ENCODE results near the gene KMO. TPM values are rescaled to one million over a fixed set of nuclear protein-coding genes. Genes with fewer than 3 reads are reported as not detected.

KMO gene
- polyA plus RNA-seq, 4 donors = 17.5 to 24.4 (median 21.9) TPM

- DNase-seq (ENCODE audit: low read depth in 4 of 4, low spot score in 2 of 4) = no peak
These were observed 59.6 kb downstream of the KMO start for GRCh38 chr1:241591736-241592135.

- DNase-seq (ENCODE audit: low read depth in 4 of 4, low spot score in 2 of 4) = no peak
These were observed 60.2 kb downstream of the KMO start for GRCh38 chr1:241592273-241592958.

- no peak for DNase-seq (ENCODE audit: low read depth in 4 of 4, low spot score in 2 of 4)
These were observed 61.0 kb downstream of the KMO start for GRCh38 chr1:241593186-241593585.

- no peak for DNase-seq (ENCODE audit: low read depth in 4 of 4, low spot score in 2 of 4)
These were observed 64.5 kb downstream of the KMO start for GRCh38 chr1:241596633-241597032.

GRCh38 chr1:241598249-241598648 lies 66.1 kb downstream of the KMO start:
- no peak for DNase-seq (ENCODE audit: low read depth in 4 of 4, low spot score in 2 of 4)

GRCh38 chr1:241600496-241600901 lies 68.3 kb downstream of the KMO start:
- no peak for DNase-seq (ENCODE audit: low read depth in 4 of 4, low spot score in 2 of 4)

GRCh38 chr1:241603731-241604245 lies 71.6 kb downstream of the KMO start:
- no peak for DNase-seq (ENCODE audit: low read depth in 4 of 4, low spot score in 2 of 4)

GRCh38 chr1:241605146-241605805 lies 73.1 kb downstream of the KMO start:
- no peak for DNase-seq (ENCODE audit: low read depth in 4 of 4, low spot score in 2 of 4)

GRCh38 chr1:241606544-241606943 lies 74.4 kb downstream of the KMO start:
- DNase-seq (ENCODE audit: low read depth in 4 of 4, low spot score in 2 of 4) = no peak

- DNase-seq (ENCODE audit: low read depth in 4 of 4, low spot score in 2 of 4) = no peak
These were observed 75.3 kb downstream of the KMO start for GRCh38 chr1:241607497-241607896.

- no peak for DNase-seq (ENCODE audit: low read depth in 4 of 4, low spot score in 2 of 4)
These were observed 76.3 kb downstream of the KMO start for GRCh38 chr1:241608379-241609033.

GRCh38 chr1:241610056-241610815 lies 78.1 kb downstream of the KMO start:
- no peak for DNase-seq (ENCODE audit: low read depth in 4 of 4, low spot score in 2 of 4)

- peak in 2 of 4 donors; percentile 24 to 40 for DNase-seq (ENCODE audit: low read depth in 4 of 4, low spot score in 2 of 4)
These were observed 78.9 kb downstream of the KMO start for GRCh38 chr1:241611063-241611462.

- no peak for DNase-seq (ENCODE audit: low read depth in 4 of 4, low spot score in 2 of 4)
These were observed 79.6 kb downstream of the KMO start for GRCh38 chr1:241611736-241612135.

- no peak for DNase-seq (ENCODE audit: low read depth in 4 of 4, low spot score in 2 of 4)
These were observed 80.6 kb downstream of the KMO start for GRCh38 chr1:241612533-241613477.

GRCh38 chr1:241614144-241614543 lies 82.0 kb downstream of the KMO start:
- no peak for DNase-seq (ENCODE audit: low read depth in 4 of 4, low spot score in 2 of 4)

GRCh38 chr1:241614572-241614971 lies 82.4 kb downstream of the KMO start:
- no peak for DNase-seq (ENCODE audit: low read depth in 4 of 4, low spot score in 2 of 4)

- no peak for DNase-seq (ENCODE audit: low read depth in 4 of 4, low spot score in 2 of 4)
These were observed 83.1 kb downstream of the KMO start for GRCh38 chr1:241615043-241615974.

- DNase-seq (ENCODE audit: low read depth in 4 of 4, low spot score in 2 of 4) = no peak
These were observed 85.2 kb downstream of the KMO start for GRCh38 chr1:241617426-241617825.

All from left renal cortex interstitium (tissue), 4 donors.